GM18870 (cell line): ENCODE data around the gene USP49.

Source experiments
- ATAC-seq: cut with Tn5 transposase; IDR thresholded peaks from one replicate; pipeline ENCODE4 v1.9.1; 2021; ENCODE audit warnings: moderate library complexity; ENCODE audit not compliant: unreplicated experiment

Gene USP49

DNA sequence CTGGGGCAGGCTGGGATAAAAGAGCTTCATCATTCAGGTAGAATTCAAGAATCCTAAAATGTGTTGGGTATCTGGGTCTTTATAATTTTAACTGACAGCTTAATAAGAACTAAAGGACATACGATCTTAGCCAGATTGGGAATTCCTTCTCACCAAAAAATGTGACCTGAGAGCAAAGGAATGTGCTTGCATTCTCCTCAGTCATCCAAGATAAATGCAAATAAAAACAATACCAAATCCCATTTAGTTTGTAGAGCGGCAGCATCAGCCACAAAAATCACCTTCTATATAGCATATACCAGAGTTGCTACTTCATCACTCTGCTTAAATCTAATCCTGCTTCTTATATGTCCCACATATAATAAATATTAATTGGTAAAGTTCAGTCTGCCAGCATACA lies 16.9 kb downstream of the USP49 start:
- no peak for ATAC-seq

DNA sequence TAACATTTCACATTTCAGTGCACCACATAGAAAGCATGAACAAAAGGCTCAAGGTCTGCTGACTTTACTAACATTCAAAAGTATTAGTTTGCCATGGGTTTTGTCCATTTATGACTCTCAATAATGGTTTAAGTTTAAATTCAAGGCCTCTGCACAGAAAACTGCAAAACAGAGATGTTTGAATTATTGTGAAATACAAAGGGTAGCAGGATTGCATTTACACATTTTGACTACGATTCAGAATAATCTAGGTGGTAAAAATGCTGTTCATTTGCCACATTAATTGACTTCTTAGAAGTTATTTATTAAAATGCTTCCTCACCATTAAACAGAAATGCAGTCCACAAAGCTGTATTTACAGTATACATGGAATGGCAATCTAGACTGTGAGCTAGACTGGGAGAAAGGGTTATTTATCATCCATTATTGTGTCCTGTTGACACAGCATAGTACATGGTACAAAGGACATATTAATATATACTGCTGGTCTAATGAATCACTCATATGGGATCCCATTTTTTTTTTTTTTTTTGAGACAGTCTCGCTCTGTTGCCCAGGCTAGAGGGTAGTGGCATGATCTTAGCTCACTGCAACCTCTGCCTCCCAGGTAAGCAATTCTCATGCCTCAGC lies 18.0 kb downstream of the USP49 start:
- ATAC-seq, result no peak

DNA sequence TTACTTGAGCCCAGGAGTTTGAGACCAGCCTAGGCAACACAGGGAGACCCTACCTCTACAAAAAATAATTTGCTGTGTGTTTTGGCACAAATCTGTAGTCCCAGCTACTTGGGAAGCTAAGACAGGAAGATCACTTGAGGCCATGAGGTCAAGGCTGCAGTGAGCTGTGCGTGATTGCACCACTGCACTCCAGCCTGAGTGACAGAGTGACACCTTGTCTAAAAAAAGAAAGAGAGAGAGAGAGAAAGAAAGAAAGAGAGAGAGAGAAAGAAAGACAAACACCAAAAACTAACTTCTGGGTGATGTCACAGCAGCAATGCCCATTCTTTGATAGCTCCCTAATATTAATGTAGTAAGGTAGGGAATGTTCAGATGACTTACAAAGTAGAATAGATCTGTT lies 20.4 kb downstream of the USP49 start:
- no peak for ATAC-seq

DNA sequence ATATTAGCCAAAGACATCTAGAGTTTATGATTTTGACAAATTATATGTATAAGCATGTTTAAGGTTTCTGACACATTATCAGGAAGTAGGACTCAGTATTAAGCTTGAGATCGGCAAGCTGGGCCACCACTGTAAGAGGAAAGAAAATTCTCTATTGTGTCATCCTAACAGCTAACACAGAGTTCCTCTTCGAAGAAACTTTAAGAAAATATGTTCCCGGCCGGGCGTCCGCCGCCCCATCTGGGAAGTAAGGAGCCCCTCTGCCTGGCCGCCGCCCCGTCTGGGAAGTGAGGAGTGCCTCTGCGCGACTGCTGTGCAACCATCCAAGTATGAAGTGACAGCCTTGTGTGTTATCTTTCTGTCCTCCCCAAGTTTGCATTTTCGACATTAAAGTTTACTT lies 23.0 kb downstream of the USP49 start:
- no peak for ATAC-seq

DNA sequence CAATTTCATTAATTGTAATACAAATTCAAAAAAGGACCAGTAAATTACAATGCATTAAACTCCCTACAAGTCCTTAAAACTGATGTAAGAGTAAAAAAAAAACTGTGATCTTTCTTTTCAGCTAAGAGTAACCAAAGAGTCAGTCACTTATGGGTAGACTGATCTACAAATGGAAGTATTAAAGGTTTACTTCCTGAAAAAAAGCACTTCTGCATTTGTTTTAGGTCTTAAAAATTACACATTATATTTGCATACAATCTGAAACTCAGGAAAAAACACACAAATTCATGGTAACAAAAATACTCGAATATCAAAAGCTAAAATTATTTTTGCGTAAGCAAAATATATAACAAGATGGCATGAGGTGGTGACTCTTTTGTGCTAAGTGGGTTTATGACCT lies 23.5 kb downstream of the USP49 start:
- no peak for ATAC-seq

DNA sequence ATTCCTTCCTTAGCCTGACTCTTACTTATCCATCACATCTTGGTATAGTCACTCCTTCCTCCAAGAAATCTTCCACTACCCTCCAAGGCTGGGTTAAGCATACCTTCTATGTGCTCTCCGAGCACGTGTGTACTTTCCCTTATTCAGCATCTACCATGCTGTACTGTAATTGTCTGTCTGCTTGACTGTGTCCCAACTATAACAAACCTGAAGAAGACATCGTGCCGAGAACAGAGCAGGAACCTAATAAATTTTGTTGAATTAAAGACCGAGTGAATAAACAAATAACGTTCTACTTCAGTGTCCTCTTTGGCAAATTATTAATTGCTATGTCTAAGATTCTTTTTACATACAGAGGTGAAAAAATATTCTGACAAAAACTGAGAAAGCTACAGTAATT lies 35.8 kb downstream of the USP49 start:
- no peak for ATAC-seq

DNA sequence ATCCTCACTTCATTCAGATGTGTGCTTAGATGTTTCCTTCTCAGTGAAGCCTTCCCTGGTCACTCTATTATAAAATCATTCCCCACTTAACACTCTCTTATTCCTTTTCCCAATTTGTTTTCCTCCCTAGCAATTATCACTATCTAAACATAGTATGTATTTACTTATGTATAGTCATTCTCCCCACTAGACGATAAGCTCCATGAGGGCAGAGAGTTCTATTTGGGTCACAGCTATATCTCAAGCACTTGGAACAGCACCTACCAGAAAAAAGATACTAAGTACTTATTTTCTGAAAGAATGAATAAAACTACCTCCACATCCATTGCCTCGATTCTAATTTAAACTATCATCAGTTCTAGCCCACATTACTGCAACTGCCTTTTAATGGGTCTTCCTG lies 36.5 kb downstream of the USP49 start:
- no peak for ATAC-seq

DNA sequence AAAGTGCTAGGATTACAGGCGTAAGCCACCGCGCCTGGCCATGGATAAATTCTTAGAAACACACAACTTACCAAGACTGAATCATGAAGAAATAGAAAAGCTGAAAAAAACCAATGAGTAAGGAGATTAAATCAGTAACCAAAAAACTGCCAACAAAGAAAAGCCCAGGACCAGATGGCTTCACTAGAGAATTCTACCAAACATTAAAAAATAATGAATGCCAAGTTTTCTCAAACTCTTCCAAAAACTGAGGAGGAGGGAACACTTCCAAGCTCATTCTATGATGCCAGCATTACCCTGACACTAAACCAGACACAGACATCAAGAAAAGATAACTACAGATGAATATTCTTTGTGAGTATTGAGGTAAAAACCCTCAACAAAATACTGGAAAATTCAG lies 44.3 kb downstream of the USP49 start:
- ATAC-seq, result no peak

DNA sequence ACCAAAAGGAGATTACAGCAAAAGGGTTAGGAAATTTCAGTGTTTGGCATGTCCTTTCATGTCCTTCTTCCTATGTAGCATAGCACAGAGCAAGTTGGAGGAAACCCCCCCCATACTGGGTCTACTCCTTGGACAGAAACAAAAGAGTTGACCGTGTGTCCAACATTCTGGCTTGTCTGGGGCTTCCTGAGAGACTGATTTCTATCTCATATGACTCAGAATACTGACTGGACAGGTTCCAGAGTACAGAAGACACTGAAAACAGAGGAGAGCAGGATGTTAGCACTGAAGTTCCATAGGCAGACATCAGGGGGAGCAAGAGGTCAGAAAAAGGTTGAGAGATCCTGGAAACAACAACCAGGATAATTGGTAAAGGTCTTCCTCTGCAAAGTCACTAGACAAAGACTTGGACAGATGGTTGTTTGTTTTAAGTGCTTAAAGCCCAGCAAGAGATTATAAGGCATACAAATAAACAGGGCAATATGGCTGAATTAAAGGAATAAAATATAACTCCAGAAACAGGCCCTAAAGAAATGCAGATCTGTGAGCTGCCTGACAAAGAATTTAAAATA lies 48.4 kb downstream of the USP49 start:
- no peak for ATAC-seq

DNA sequence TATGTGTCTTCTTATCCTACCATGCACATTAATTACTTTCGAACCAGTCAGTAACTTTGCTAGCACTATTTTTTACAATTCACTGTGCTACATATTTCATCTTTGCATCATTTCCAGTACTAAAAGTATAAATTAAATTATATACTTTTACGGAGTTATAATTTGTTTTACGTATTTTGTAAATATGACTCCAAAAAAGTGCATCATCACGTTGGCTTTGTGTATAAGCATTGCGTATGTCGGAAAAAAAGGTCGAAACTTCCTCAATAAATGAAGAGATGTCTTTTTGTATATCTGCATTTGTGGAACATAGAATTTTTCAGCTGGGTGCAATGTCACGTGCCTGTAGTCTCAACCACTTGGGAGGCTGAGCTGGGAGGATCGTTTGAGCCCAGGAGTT lies 52.0 kb downstream of the USP49 start:
- ATAC-seq, result no peak

DNA sequence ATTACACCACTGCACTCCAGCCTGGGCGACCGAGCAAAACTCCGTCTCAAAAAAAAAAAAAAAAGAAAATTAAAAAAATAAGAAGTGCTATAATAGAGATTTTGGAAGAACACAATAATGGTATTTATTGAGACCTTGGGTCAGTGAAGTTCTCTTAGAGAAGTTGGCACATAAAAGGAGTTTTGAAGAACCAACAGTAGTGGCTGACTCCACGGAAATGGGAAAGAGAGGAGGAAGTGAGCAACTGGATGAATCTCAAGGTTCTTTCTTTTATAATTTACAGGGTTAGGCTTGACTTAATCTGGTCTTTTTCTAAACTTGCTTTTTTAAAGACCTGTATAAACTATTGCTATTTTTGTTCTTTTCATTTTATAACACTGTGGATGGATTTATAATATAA lies 54.8 kb downstream of the USP49 start:
- no peak for ATAC-seq

DNA sequence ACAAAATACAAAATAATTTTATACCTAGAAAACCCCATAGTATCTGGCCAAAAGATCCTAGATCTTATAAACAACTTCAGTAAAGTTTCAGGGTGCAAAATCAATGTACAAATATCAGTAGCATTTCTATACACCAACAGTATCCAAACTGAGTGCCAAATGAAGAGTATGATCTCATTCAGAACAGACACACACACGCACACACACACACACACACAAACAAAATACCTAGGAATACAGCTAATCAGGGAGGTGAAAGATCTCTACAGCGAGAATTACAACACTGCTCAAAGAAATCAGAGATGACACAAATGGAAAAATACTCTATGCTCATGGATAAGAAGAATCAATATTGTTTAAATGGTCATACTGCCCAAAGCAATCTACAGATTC lies 58.5 kb downstream of the USP49 start:
- no peak for ATAC-seq

DNA sequence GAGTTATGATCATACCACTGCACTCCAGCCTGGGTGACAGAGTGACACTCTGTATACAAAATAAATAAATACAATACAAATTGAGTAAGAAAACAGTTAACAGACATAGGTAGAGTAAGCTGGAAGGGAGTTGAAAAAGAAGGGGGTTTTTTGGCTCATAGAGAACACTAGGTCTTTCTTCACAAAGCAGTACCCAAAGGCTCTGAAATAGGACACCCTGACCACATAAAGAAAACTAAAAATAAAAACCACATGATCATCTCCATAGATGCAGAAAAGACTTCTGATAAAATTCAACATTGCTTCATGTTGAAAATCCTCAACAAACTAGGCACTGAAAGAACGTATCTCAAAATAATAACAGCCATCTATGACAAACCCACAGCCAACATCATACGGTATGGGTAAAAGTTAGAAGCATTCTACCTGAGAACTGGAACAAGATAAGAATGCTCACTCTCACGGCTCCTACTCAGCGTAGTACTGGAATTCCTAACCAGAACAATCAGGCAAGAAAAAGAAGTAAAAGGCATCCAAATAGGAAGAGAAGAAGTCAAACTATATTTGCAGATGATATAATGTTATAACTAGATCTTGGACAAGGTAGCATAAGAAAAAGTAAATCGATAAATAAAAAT lies 59.0 kb downstream of the USP49 start:
- no peak for ATAC-seq

DNA sequence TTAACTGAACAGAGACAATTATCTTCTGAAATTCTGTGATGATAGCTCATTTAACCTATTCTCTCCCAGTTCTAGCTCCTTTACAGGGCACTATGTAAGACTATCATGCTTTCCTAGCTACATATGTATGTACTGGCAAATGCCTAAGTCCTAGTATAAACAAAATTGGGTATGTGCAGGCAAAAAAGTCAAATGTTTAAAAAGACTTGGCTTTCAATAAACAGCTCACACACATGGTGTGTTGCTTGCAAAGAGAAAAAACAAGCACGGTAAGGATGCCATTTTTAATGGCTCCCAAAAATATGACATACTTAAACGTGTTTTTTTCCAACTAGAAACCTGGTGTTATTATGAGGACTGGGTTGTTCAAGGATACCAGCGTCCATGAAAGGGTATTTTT lies 62.9 kb downstream of the USP49 start:
- no peak for ATAC-seq

DNA sequence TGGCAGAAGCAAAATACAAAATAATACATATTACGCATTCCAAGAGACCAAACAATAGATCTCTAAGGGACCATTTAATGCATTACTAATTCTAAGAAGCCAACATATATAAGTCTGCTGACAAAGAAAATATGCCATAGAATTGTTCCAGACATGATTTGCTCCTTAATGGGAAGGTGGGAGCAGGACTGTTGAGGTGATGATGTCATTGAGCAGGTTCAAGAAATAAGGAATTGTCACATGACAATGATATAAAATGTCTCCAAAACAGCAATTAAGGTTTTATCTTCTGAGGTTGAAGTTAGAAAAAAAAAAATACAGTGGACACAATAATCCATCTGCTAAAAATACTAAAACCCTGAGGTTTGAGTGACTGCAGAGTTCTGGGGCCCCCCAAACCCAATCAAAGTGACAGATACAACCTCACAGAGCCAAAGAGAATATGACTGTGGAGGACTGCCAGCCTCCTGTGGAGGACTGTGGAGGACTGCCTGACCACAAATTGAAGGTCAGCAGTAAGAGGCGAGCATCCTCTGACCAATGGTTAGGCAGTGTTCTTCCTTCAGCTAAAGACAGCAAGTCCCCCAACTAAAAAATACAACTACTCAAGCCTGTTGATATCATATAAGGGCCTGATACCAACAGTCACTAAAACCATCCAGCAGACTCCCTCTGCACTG lies 68.7 kb downstream of the USP49 start:
- ATAC-seq, result no peak

DNA sequence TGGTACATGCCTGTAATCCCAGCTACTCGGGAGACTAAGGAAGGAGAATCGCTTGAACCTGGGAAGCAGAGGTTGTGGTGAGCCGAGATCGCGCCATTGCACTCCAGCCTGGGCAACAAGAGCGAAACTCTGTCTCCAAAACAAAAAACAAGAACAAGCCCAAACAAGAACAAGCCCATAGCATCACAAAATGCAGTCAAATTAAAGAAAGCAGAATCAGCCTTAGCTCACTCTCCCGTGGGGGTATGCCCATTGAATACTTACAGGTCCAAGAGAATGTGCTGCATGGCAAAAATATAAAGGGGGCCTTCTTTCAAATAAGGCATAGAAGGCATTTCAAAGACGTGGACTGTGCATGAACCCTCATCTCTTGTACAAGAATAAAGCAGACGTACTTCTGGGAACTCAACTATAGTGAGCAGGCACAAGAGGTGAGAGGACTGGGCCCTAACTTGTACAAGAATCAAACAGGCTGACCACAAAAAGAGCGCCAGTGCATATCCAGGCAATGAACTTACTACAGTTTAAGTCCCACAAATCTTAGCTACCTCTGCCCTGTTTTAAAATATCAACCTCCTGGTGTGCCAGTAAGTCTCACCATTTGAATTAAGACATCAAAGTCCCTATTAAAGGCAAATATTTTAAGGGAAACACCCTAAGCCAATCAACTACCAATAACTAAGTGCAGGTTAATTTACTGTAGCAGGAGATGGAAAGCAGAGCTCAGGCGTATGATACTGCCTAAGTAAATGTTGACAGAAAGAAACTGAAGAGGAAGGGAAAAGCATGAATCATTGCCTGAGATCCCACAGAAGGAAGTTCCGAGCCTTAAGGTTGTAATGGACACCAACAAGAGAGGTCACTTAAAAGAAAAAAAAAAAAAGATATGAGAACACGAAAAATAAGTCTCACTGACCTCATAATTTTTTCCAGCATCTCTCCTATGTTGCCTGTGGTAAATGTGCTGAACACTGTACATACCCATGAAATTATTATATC lies 70.3 kb downstream of the USP49 start:
- no peak for ATAC-seq

DNA sequence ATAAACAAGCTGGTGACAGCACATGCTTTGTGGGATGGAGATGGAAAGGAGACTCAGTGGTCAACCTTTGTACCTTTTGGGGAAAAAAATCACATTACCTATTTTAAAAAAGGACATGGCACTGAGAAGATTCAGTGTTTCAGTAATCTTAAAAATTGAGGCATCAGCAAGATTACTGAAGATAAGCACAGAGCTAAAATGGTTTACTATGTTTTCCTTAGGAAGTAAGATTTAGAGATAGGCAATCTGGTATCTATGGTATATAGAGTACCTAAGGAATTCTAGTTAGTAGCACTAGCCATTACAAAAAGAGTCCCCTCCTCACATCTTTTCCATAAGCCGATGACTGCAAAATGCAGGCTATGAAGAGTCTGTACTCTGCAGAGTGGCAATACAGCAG lies 72.0 kb downstream of the USP49 start:
- ATAC-seq, result no peak

DNA sequence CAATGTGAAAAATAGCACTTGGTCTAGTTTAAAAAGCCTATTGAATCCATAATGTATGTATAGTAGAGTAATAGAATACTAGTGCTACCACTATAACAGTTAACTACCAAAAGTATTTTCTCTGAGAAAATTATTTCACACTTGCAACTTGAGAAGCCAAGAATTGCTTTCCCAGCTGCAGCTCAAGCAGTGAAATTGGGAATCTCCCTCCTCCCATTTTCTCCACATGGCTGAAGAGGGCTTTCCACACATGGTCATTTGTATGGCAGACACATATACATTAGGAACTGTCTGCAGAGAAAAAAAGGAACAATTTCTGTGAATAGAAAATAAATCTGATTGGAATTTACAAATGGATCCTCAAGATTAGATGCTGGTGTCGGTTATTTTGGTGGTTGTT lies 73.2 kb downstream of the USP49 start:
- ATAC-seq, result no peak

DNA sequence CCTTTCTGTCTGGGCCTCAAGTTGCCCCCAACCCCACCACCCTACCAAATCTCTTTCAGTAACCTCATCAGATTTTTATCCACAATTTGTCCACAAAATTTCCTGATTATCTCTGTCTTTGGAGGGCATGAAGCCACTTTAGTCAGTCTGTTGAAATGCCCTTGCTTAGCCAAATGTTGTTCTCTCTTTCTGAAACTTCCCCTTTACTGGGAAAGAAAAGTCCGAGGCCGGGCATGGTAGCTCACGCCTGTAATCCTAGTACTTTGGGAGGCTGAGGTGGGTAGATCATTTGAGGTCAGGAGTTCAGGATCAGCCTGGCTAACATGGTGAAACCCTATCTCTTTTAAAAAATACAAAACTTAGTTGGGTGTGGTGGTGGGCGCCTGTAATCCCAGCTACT lies 73.9 kb downstream of the USP49 start:
- no peak for ATAC-seq

DNA sequence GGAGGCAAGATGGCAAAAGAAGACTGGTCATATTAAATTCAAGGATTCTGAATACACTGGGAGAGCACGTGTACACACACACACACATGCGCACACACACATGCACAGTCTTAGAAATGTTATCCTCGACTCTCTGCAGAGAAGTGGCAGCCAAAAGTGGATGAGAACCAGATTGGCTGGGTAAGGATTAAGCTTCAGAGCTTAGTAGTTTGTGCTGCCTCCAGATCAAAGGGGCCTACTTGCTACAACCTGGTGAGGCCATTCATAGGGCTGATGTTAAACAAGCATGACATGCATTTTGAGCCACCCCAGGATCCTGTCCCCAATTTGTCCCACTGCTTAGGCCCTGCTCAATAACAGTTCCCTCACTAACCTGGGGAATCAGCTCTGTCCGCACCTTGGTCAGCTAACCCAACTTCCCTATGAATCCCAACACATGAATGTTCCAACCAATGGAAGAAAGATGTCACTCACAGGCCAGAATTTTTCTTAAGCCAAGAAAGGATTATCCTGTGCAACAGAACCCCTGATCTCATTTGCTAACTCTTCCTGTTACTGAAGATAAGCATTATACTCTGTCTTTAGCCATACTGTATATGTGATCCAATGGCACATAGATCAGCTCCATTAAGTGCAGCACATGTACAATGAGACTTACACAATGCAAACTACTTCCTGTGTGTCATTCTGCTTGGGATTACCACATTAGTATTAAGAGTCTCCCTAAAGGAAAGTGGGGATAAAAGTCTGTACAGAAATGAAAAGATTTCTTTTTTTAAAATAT lies 76.7 kb downstream of the USP49 start:
- no peak for ATAC-seq
